ENCODE measurements around the gene THSD7B. TPM values are rescaled to one million over a fixed set of nuclear protein-coding genes. Genes with fewer than 3 reads are reported as not detected.

The THSD7B gene
- total RNA-seq, 1 donor from 2014 or later = 20.0 TPM

DNA sequence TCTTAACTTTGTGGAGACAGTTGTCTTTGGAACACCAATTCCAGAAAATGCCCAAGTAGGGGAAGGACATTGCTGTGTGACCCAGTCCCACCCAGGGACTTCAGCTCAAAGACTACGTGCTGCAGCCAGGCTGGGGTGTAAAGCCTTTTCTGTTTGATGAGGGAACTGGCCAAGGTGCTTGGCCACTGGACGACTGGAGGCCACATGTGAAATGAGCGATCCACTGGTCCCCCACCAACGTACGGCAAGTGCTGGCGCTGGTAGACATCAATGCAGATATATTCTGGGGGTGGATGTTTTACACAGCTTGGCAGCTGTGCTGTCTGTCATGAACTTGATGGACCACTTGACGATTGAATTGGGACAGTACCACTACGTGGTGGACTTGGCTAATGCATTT lies 616.4 kb downstream of the THSD7B start:
- no peak for DNase-seq

DNA sequence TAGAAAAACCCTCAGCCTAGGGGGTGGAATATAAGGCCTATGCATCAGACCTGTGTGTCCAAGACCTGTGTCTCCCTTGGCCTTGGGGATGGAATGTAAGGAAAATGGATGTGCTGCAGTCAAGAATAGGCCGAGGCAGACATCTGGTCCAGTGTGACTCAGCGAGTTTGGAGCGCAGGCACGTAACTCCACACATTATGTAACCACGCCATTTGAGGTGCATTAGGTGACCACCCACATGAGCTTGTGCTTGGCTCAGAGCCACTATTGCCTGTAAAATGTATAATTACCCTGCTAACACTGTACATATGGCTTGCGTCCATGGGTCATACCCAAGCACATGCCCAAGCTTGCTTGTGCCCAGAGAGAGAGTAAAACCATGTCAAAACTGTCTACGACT lies 618.0 kb downstream of the THSD7B start:
- no peak for DNase-seq

- DNase-seq = no peak
Measured at GRCh38 chr2:137387044-137387443, 621.7 kb downstream of the THSD7B start.

- no peak for DNase-seq
Measured at GRCh38 chr2:137405496-137405895, 640.2 kb downstream of the THSD7B start.

GRCh38 chr2:137411585-137411984 lies 646.2 kb downstream of the THSD7B start:
- no peak for DNase-seq

GRCh38 chr2:137420744-137421143 lies 655.4 kb downstream of the THSD7B start:
- DNase-seq = no peak

DNA sequence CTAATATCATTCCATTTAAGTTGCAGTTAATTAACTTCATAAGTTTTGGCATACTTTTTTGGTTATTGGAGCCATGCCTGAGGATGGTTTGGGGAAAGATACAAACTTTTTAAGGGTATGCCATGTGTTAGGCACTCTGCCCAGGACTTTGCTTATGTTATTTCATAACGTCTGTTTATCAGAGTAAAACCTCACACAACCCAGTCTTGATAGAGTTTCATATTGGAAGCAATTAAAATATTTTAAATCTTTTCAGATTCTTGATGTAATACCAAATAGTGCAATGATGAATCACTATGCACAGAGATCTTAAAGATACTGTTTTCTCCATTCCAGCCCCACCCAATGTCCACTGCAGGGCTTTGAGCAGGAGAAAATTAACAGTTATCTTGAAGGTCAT lies 669.8 kb downstream of the THSD7B start:
- no peak for DNase-seq

GRCh38 chr2:137437386-137437785 lies 672.0 kb downstream of the THSD7B start:
- no peak for DNase-seq

DNA sequence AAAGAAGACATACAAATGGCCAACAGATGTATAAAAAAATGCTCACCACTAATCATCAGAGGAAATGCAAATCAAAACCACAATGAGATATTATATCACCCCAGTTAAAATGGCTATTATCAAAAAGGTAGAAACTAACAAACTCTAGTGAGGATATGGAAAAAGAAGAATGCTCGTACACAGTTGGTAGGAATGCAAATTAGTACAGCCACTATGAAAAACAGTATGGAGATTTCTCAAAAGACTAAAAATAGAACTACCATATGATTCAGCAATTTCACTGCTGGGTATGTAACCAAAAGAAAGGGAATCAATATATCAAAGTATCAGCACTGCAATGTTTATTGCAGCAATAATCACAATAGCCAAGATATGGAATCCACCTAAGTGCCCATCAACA lies 679.6 kb downstream of the THSD7B start:
- DNase-seq = no peak

GRCh38 chr2:137449454-137449853 lies 684.1 kb downstream of the THSD7B start:
- DNase-seq = no peak

DNA sequence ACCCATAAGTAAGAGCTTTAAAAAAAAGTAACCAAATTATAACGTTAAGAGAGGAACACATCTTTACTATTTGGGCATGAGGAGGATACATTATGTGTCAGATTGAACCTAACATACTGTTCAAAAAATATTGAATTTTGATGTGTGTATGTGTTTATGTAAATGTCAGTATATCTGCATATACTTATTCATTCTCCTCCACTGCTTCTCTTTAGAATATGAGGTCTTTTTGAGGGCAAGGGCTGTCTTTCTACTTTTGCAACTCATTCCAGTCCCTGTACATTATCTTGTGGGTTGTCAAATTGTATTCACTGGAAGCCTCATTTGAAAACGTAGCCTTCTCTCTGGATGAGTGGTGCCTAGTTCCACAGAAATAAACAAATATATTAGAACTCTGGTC lies 689.5 kb downstream of the THSD7B start:
- DNase-seq = no peak

DNA sequence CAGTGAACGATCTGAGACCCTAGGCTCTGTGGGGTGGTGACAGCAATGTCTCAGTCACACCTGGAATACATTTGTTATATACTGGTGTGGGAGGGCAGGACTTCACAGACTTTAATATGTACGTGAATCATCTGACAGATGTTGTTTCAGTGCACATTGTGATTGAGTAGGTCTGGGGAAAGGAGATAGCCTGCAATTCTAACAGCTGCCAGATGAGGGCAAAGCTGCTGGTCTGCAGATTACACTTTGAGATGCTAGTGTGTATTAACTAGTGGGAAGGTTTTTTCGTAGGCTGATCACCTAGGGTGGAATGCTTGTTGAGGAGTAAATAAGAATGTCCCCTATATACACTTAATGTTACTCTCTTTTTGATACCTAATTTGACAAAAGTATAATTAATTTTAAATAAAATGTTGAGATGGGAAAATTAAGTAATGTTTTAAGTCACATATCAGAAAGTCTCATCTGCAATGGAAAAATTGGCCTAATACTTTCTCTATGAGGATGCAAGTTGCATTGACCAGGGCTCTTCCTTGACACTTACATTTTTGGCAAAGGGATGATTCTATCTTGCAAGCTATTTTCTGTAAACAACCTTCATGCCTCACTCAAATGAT lies 702.0 kb downstream of the THSD7B start:
- no peak for DNase-seq

DNA sequence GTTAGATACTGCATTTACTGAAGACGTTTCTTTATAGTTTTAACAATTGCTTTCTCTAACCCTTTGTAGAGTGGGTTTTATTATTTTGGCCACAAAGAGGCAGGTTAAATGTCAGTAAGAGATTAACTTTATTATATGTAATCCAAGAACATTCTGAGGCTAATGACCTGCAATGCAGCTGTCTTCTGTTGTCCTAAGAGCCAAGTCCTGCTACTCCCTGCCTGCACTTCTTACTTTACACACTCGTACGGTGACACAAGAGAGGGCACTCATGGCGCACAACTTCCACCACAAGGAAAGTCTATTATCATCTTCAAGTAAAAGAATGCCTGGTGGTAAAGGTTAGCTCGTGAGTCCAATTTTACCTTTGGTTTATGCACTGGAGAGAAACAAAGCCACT lies 727.9 kb downstream of the THSD7B start:
- no peak for DNase-seq

DNA sequence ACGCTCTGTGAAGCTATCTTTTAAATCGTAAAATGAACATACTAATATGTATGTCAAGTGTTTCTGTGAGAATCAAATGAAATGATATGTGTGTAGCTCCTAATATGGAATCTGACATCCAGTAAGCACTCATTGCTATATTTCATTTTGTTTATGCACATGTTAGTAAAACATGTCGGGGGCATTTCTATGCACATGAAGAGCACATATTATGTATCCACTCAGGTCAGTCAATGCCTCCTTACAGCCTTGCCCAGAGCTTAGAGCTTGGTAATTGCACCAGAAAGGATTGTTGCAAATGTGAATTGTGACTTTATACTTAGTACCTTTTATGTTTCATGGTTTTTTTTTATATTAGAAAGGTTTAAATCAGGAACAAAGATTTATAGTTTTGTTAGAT lies 735.3 kb downstream of the THSD7B start:
- no peak for DNase-seq

GRCh38 chr2:137507237-137507636 lies 741.9 kb downstream of the THSD7B start:
- no peak for DNase-seq

DNA sequence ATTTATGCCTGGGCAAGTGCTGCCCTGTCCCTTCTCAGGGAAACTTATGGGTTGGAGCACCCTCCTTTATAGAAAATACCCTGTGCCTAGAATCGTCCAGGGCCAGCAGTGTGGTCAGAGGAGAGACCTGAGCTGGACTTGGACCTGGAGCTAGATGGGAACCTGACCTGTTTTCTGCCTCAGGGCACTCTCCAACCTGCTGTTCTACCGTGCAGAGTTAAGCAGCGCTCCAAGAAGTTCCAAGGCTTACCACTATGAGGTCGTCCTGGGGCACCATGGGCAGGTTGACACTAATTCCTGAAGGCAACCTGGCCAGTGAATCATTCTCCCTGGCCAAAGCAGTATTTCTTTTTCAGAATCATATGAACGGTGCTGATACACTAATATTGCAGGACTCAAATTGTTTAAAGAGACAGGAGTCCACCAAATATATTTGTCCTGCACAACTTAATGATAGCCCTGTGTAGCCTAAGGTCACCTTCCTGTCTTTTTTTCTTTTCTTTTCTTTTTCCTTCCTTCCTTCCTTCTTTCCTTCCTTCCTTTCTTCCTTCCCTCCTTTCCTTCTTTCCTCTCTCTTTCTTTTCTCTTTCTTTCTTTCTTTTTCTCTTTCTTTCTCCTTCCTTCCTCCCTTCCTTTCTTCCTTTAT lies 743.5 kb downstream of the THSD7B start:
- DNase-seq = no peak

DNA sequence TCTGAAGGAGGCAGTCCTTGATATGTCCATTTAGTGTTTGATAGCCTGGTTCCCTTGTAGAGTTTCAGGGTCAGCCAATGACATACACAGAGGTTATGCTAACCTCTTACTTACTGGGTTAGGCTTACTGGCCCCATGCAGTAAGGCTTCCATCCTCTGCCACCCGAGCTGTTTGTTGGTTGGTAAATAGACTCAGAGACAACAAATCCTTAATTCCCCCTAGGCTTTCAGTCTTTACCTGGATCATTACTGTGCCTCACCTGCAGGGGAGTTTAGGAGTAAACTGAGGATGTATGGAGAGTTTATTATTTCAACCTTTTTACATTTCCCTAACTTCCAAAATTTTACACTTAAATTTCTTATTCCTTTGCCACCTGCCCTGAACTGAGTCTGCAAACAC lies 746.2 kb downstream of the THSD7B start:
- DNase-seq = no peak

- no peak for DNase-seq
Measured at GRCh38 chr2:137521653-137522619, 756.6 kb downstream of the THSD7B start.

GRCh38 chr2:137522620-137523011 lies 757.3 kb downstream of the THSD7B start:
- no peak for DNase-seq

GRCh38 chr2:137523931-137524330 lies 758.6 kb downstream of the THSD7B start:
- no peak for DNase-seq

- DNase-seq = no peak
Measured at GRCh38 chr2:137525132-137525531, 759.8 kb downstream of the THSD7B start.

GRCh38 chr2:137525641-137526190 lies 760.4 kb downstream of the THSD7B start:
- no peak for DNase-seq

DNA sequence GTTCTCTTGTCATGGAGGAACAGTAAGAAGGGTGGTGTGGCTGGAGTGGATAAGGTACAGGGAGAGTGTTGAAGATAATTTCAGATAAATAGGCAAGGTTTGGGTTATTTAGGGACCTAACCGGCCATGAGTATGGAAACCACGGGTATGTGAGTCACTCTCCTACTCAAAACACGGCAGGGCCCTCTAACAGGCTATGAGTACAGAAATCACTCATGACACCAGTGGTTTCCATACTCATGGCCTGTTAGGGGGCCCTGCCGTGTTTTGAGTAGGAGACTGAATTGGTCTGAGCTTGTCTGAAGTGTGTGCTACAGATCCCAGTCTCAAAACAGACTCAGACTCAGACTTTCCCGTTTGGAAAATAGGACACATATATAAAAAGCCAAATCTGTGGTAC lies 770.6 kb downstream of the THSD7B start:
- no peak for DNase-seq
